Upper lobe of left lung (tissue), 6 donors: ENCODE results near the gene TMSB10. TPM values are rescaled to one million over a fixed set of nuclear protein-coding genes. Genes with fewer than 3 reads are reported as not detected.

Experiments used
- ATAC-seq, 2 donors: fragments of 200-7000 bp; cut with Tn5 transposase; one replicate each; pipeline ENCODE4 v1.9.1; 2022; ENCODE audit warnings: mild to moderate bottlenecking in 2 of 2, moderate library complexity in 2 of 2; ENCODE audit not compliant: low FRiP score in 2 of 2
- DNase-seq, 2 donors: peaks; one replicate each; pipeline ENCODE4 v3.0.0-alpha.2; 2019 to 2020
- H3K27ac ChIP-seq, 4 donors: fragments of 200-600 bp; sonication (generic); one replicate each; pipeline ENCODE4 v1.5.1; 2016 to 2019
- H3K27me3 ChIP-seq, 4 donors: fragments of 200-600 bp; sonication (generic); one replicate each; pipeline ENCODE4 v1.5.1; 2017 to 2019
- H3K36me3 ChIP-seq, 4 donors: fragments of 200-600 bp; sonication (generic); one replicate each; pipeline ENCODE4 v1.5.1; 2016 to 2019
- H3K4me1 ChIP-seq, 4 donors: fragments of 200-600 bp; sonication (generic); one replicate each; pipeline ENCODE4 v1.5.1; 2018 to 2019
- H3K4me3 ChIP-seq, 4 donors: fragments of 200-600 bp; sonication (generic); one replicate each; pipeline ENCODE4 v1.5.1; 2017 to 2019; ENCODE audit warnings: mild to moderate bottlenecking in 2 of 4, moderate library complexity in 1 of 4
- H3K9me3 ChIP-seq, 4 donors: fragments of 200-600 bp; sonication (generic); one replicate each; pipeline ENCODE4 v1.5.1; 2018 to 2019
- CTCF ChIP-seq, 6 experiments: fragments of 450-650 bp in 4 of 6; fragments of 200-600 bp in 2 of 6; sonication (generic) in 2 of 6; IDR thresholded peaks; one replicate each; pipeline ENCODE4 v1.5.1; 2016 to 2019; ENCODE audit warnings: antibody characterized with exemption in 6 of 6
- EP300 ChIP-seq, 4 donors: sonication (generic); formaldehyde crosslinking; IDR thresholded peaks; one replicate each; pipeline ENCODE4 v1.5.1; 2017; ENCODE audit warnings: antibody characterized with exemption in 4 of 4, control low read depth in 2 of 4
- POLR2A ChIP-seq, 4 donors: fragments of 450-650 bp; IDR thresholded peaks; one replicate each; pipeline ENCODE4 v1.5.1; 2016 to 2017; ENCODE audit warnings: antibody characterized with exemption in 4 of 4, mild to moderate bottlenecking in 2 of 4
- POLR2AphosphoS5 ChIP-seq, 2 donors: sonication (generic); formaldehyde crosslinking; IDR thresholded peaks; one replicate each; pipeline ENCODE4 v1.5.1; 2017; ENCODE audit warnings: antibody characterized with exemption in 2 of 2
- WGBS, 2 donors: methylation state at CpG; one replicate each; pipeline ENCODE4 v1.1.5; 2017 to 2018; 5-methylcytosine and 5-hydroxymethylcytosine counted together
- total RNA-seq, 6 donors: library from RNA; depleted of rRNA in 4 of 6; stranded (reverse); fragments of >200 nt in 4 of 6; gene quantifications; one replicate each; pipeline versions ENCODE4 v1.1.0 to v1.2.1, GENCODE V29; 2016 to 2021
- donor health status: DM: no; HTN: no; CAD: no; lungs with moderate emphysema.
- donor health status: DM: no; HTN: yes; CAD: no; lungs with severe emphysema.

TMSB10 gene
- total RNA-seq, 6 donors from 2014 or later = 1,275 to 5,234 (median 2,267) TPM

GRCh38 chr2:84900971-84901370 lies 4.5 kb upstream of the TMSB10 start:
- DNase-seq = no peak
- Histone ChIP-seq H3K9me3 (no peaks in the 10 kb centered on the region), H3K4me3 (no peak overlapping the region), H3K27ac (no peak overlapping the region), H3K36me3 (peaks cover 0 to under 1% (median 0%) of the 10 kb centered on the region in 4 donors), H3K4me1 (peaks cover 25 to 30% (median 26%) of the 10 kb centered on the region in 4 donors), H3K27me3 (no peaks in the 10 kb centered on the region)
- no peak for ATAC-seq
- no peak for TF ChIP-seq EP300 (IDR thresholded peaks at IDR 0.05)
- no peak for TF ChIP-seq POLR2AphosphoS5 (IDR thresholded peaks at IDR 0.05)
- TF ChIP-seq POLR2A (IDR thresholded peaks at IDR 0.05) = no peak
- no peak for TF ChIP-seq CTCF (IDR thresholded peaks at IDR 0.05)
- WGBS, 2 donors = 82 to 90% methylated on average over 1 of the region's 1 CpG

GRCh38 chr2:84901593-84902120 lies 3.8 kb upstream of the TMSB10 start:
- 69 to 70% methylated on average over 2 of the region's 2 CpGs for WGBS, 2 donors
- Histone ChIP-seq H3K27ac (no peak overlapping the region), H3K27me3 (no peaks in the 10 kb centered on the region), H3K4me1 (peaks cover 25 to 30% (median 26%) of the 10 kb centered on the region in 4 donors), H3K4me3 (no peak overlapping the region), H3K36me3 (peaks cover 0 to 4% (median 0%) of the 10 kb centered on the region in 4 donors), H3K9me3 (no peaks in the 10 kb centered on the region)
- TF ChIP-seq POLR2AphosphoS5 (IDR thresholded peaks at IDR 0.05) = no peak
- TF ChIP-seq CTCF (IDR thresholded peaks at IDR 0.05) = no peak
- TF ChIP-seq POLR2A (IDR thresholded peaks at IDR 0.05) = no peak
- TF ChIP-seq EP300 (IDR thresholded peaks at IDR 0.05) = no peak
- ATAC-seq = no peak
- no peak for DNase-seq

- ATAC-seq (no peak), DNase-seq (no peak)
- Histone ChIP-seq H3K27me3 (no peaks in the 10 kb centered on the region), H3K4me1 (peaks cover 27 to 36% (median 30%) of the 10 kb centered on the region in 4 donors), H3K27ac (no peak overlapping the region), H3K4me3 (no peak overlapping the region), H3K36me3 (peaks cover 0 to 4% (median 0%) of the 10 kb centered on the region in 4 donors), H3K9me3 (no peaks in the 10 kb centered on the region)
- 97 to 99% methylated on average over 4 of the region's 4 CpGs for WGBS, 2 donors
- no peak for TF ChIP-seq CTCF (IDR thresholded peaks at IDR 0.05)
- TF ChIP-seq POLR2A (IDR thresholded peaks at IDR 0.05) = no peak
- no peak for TF ChIP-seq EP300 (IDR thresholded peaks at IDR 0.05)
- no peak for TF ChIP-seq POLR2AphosphoS5 (IDR thresholded peaks at IDR 0.05)
Observed at GRCh38 chr2:84902526-84902925, 2.9 kb upstream of the TMSB10 start.

GRCh38 chr2:84904151-84904550 lies 1.3 kb upstream of the TMSB10 start:
- Histone ChIP-seq H3K27ac (peak overlapping the region; percentile 93 to 98 (median 96)), H3K27me3 (no peaks in the 10 kb centered on the region), H3K4me1 (peaks cover 12 to 32% (median 26%) of the 10 kb centered on the region in 4 donors), H3K9me3 (no peaks in the 10 kb centered on the region), H3K36me3 (peaks cover 0 to 4% (median 0%) of the 10 kb centered on the region in 4 donors), H3K4me3 (peak overlapping the region in 1 of 4 donors; percentile 81)
- ATAC-seq = no peak
- no peak for DNase-seq
- TF ChIP-seq EP300 (IDR thresholded peaks at IDR 0.05) (no peak), CTCF (IDR thresholded peaks at IDR 0.05) (no peak), POLR2AphosphoS5 (IDR thresholded peaks at IDR 0.05) (no peak), POLR2A (IDR thresholded peaks at IDR 0.05) (no peak)
- 78% methylated on average over 9 of the region's 9 CpGs for WGBS, 2 donors

GRCh38 chr2:84904717-84905174 lies 710 bp upstream of the TMSB10 start:
- peak in 1 of 2 donors; percentile 94 for DNase-seq
- Histone ChIP-seq H3K36me3 (peaks cover 0 to 4% (median 0%) of the 10 kb centered on the region in 4 donors), H3K27me3 (no peaks in the 10 kb centered on the region), H3K4me1 (peaks cover 11 to 26% (median 24%) of the 10 kb centered on the region in 4 donors), H3K27ac (peak overlapping the region; percentile 93 to 98 (median 96)), H3K4me3 (peak overlapping the region; percentile 64 to 94 (median 78)), H3K9me3 (no peaks in the 10 kb centered on the region)
- TF ChIP-seq CTCF (IDR thresholded peaks at IDR 0.05) = no peak
- peak in 3 of 4 donors; percentile 2 to 50 (median 14) for TF ChIP-seq POLR2A (IDR thresholded peaks at IDR 0.05)
- TF ChIP-seq EP300 (IDR thresholded peaks at IDR 0.05) = peak; percentile 22 to 92 (median 72)
- TF ChIP-seq POLR2AphosphoS5 (IDR thresholded peaks at IDR 0.05) = peak; percentile 87 to 97
- ATAC-seq = peak; percentile 73 to 84
- 0% methylated on average over 18 to 21 of the region's 21 CpGs for WGBS, 2 donors
